HK-2 (cell line): ENCODE data around the gene HOTAIR.
A peak's percentile ranks its signal among the peaks of the same experiment; 100 is the strongest.

ENCODE experiments used
- DNase-seq: peaks from one replicate; pipeline ENCODE4 v3.0.0-alpha.2; 2018; ENCODE audit not compliant: unreplicated experiment

HOTAIR gene

DNA sequence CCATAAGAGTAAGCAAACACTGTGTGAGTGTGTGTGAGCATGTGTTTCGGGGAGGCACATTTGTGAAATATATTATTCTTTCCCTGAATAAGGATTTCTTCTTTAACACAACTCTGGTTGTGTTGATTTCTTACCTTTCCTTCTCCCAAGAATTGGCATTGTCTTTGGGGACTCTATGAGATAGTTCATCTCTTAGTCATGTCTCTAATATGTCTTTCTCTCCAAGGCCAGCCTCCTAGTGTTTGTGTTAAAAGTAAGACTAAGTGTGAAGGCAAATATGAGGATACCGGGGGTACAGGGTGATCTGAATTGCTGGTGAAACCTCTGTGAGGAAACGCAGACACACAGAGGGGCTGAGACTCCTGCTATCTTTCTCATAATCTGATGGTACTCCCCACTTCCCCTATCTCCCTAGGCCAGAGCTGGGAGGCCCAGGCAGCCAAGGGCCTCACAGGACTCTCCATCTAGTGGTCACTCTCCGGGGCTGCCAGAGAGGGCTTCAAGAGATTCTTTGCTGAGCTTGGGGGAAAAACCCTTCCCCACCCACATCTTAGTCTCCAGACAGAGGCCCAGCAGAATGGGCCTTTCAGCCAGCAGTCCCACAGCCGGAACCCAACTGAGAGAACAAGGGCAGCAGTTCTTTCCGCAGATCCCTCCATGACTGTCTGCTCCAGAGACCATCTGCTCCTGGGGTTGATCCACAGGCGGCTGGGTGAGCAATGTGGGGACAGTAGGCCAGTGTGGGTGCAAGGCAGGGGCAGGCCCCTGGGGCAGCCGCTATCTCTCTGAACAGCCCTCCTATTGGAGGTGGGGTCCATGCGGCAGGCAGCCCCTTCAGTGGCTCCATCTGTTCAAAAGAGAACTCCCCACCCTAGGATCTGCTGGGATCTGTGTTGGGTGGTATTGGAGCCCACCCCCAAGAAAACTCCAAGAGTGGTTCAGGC, 25.8 kb downstream of the HOTAIR start:
- no peak for DNase-seq

DNA sequence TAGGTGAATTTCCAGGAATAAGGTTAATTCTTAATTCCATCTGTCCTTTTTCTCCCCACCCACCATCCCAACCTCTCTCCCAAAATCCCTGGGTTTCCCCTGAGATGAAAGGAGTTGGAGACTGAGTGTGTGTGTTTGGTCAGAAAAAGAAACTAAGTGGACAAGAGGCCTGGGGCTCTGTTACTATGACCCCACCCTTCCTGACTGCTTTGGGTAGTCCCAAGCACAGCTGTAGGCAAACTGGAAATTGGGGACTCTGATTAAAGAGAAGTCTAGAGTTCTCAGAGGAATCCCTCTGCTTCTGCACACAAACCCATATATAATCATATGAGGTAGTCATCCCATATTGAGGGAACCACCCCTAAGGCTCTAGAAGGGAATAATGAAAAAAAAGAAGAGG, 27.0 kb downstream of the HOTAIR start:
- DNase-seq, result no peak

DNA sequence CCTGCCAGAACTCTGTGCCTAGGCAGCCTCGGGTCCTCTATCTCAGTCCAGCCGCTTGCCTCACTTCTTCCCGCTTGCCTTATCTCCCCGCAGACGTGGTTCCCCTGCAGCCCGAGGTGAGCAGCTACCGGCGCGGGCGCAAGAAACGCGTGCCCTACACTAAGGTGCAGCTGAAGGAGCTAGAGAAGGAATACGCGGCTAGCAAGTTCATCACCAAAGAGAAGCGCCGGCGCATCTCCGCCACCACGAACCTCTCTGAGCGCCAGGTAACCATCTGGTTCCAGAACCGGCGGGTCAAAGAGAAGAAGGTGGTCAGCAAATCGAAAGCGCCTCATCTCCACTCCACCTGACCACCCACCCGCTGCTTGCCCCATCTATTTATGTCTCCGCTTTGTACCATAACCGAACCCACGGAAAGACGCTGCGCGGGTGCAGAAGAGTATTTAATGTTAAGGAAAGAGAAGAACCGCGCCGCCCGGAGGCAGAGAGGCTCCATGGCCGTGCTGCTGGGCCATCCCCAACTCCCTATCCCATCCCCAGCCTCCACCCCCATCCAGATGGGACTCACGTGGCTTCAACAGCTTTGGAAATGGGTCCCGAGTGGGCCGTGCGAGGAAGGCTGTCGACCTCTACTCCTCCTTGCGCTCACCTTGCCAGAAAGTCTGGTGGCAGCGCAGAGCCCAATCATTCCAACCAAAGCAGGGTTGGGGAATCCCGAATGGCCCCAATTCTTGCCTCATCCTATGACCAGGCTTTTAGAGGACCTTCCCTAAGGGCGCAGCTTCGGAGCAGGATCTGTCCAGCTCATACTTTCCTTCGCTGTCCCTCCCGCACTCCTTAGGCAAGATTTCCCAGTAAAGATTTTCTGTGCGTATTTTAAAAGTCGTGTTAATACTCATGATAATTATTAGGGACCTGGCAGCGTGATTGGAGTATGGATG, 29.6 kb downstream of the HOTAIR start:
- no peak for DNase-seq

DNA sequence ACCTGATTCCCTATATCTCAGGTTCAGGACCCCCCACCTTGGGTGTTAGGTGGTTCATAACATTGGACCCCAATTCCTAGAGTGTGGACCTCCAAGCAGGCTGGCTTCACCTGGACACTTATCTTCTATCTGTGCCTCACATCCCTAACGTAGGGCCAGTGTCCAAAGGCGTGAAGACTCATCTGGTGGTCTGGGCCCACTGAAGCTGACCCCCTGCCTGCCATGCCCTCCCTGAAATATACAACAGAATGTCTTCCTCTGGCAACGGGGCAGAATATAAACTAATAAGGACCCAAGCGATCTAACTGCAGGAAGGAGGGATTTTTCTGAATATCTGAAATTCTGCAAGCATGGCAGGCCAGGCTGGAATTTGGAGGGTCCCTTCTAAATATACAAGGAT, 30.5 kb downstream of the HOTAIR start:
- DNase-seq, result no peak

DNA sequence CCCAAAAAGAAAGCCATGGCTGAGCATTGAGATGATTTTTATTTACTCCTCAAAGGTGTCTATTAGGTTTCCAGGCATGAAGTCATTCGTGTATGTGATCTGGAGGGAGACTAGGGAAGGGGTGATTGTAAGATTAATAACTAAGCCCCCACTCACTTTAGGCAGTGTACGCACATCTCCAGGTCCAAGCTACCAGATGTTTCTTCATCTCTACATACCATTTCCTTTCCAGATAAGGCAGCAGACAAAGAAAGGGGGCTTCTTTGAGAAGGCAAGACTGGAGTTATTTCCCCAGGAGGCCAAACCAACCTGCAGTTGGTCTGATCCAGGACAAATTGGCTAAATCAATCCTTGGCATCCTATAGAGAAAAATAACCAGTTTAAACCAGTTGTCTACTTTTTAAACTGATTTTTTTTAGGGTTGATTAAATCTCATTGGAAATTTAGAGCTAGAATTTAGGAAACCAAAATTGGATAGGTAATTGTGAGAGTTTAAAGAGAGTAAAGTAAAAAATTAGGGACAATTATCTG, 32.2 kb downstream of the HOTAIR start:
- no peak for DNase-seq

DNA sequence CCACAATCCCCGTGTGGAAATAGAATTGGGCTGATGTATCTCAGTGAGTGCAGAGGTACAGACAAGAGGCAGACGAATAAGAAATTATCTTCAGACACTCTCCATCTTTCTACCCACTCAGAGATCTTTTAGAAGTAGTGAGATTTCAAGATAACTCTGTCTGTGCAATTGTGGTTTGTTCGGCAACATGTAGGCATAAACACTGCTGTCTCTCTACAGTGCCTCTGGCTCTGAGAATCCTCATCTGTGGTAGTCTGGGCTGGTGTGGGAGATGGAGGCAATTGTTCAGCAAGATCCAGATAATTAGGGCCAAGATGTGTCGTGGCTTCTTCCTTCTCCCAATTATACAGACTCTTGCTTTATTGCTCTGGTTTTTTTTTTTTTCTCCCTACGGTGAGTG, 33.0 kb downstream of the HOTAIR start:
- no peak for DNase-seq

DNA sequence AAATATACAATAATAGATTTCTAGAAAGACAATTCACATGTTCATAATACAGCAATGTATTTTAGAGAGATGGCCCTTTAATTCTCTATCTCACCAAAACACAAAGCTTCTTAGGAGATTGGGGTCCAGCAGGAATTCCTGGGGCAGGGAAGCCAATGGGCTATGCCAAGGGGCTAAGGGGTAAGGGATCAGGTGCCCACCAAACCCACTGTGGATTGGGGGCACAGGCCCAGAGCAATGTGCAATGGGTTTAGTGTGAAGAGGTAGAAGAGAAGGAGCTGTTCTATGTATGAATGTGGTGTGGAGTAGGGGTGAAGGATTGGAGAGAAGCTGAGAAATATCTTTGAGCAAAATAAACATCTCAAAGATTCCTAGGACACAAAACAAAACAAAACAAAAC, 33.6 kb downstream of the HOTAIR start:
- no peak for DNase-seq

DNA sequence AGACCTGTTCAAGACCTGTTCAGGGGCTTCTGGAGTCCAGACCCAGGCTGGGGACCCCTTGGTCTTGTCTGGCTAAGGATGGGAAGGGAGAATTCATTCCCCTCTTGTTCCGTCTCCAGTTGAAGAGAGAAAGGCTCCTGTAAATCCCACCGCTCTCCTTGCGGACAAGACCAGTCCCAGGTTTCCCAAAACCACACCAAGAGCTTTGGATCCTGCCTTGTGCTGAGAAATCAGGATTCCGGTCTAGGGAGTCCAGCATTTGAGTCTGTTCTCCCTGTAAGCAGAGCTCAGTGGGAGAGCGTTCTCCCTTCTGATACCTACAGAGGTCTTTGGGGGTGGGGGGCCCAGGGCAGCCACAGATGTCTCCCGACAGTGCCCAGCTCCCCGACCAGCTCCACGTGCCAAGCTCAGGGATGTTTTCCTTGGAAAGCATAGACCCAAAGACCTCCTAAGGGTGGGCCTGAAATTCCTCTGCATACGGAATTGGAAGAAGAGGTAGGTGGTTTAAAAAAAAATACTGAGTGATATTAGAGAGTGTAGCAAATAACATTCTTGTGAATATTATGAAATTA, 34.2 kb downstream of the HOTAIR start:
- DNase-seq, result no peak

DNA sequence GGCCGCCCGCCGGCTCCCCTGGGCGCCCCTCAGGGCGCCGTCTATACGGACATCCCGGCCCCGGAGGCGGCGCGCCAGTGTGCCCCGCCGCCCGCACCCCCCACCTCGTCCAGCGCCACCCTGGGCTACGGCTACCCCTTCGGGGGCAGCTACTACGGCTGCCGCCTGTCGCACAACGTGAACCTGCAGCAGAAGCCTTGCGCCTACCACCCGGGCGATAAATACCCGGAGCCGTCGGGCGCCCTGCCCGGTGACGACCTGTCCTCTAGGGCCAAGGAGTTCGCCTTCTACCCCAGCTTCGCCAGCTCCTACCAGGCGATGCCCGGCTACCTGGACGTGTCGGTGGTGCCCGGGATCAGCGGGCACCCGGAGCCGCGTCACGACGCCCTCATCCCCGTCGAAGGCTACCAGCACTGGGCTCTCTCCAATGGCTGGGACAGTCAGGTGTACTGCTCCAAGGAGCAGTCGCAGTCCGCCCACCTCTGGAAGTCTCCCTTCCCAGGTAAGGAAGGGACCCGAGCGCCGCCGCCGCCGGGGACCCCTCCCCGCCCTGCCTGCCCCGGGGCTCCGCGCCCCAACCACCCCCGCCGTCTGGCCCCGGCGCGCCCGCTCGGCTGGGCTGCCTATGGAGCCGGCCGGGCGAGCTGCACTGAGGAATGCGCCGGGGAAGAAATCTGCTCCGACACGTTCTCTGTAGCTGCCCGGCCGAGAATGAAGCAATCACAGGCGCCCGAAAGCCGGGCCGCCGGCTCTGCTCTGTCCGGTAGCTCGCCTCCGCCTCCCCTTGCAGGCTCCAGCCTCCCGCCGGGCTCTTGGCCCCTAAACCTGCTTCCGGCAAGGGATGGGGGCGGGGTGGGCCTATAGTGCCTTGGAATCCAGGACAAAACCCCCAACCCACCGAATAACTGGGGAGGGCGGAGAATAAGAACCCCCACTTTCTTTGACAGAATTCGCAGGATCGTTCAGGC, 35.3 kb downstream of the HOTAIR start:
- no peak for DNase-seq

DNA sequence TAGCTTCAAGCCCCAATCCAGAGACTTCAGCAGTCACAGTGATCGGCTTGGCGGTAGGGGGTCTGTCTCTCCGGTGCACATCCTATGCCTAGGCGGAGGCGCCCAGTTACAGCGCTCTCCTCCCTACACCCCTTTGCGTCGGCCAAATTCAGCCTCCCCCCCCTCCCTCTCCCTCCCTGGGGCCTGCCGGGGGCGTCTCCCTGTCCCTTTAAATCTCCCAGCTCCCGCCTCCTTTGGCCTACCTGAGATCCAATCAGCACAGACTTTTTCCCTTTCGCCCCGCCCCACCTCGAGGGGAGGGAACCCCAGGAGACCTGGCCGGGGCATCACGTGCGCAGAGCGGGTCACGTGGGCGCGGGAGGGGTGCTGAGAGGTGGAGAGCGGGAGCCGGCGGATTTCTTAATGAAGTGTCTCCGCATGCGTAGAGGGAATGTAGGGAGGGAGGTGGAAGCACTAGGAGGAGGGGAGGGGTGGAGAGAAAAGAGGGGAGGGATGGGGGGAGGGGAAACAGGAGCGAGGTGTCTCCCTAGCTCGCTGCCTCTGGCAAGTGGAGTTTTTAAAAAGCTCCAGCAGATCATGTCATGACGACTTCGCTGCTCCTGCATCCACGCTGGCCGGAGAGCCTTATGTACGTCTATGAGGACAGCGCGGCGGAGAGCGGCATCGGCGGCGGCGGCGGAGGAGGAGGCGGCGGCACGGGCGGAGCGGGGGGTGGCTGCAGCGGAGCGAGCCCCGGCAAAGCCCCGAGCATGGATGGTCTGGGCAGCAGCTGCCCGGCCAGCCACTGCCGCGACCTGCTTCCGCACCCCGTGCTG, 36.2 kb downstream of the HOTAIR start, which contains the start of gene HOXC13:
Gene HOXC13 (plus strand): TSS at position 506 of the 815 bp plus-strand sequence. CDS start 76 bp downstream, at position 582.
- peak; percentile 91 for DNase-seq

DNA sequence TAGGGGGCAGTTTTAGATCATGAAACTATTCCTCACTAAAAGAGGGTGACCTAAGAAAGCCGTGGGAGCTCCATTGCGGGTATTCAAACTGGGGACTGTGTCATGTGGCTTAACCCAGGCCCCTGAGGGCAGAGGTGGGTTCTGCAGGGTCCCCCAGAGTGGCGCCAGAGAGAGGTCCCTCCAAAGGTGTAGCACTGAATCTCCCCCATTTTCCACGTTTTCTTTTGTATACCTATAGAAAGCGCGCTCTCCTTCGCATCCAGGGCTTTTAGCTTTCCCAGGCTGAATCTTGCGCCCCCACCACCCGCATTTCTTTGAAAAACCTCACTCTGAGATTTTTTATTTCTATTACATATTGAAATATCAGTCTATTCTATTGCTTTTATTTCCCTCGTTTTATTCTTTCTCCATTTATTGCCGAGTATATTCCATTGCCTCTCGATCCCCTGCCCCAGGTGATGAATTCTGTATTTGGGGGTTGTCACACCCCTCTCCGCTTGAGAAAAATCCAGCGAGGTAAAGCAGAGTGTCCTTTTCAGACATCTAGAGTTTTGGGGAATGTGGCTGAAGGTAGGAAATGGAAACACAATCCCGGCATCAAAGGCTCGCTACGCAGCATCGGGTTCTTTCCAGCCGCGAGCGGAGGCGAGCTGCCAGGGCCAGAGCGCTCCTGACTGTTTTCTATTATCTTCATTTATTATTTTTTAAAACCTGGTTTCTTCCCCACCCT, 37.0 kb downstream of the HOTAIR start:
- DNase-seq, result no peak

DNA sequence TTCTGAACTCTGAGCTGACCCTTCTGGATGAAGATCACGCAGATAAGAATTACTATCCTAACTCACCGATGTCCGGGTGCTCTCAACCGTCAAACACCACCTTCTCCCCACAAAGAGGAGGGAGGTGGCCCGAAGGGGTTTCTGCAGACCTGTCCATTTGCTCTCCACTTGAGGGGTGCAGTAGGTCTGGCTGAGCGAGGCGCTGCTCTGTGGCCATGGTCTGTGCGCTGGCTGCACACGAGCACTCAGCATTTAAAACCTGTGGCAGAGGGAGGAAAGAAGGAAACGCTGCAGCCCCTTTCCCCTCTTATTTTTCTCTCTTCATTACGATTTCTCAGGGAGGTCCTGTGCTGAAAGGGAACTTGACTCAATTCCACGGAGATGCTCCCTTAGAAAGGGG, 37.7 kb downstream of the HOTAIR start:
- no peak for DNase-seq

DNA sequence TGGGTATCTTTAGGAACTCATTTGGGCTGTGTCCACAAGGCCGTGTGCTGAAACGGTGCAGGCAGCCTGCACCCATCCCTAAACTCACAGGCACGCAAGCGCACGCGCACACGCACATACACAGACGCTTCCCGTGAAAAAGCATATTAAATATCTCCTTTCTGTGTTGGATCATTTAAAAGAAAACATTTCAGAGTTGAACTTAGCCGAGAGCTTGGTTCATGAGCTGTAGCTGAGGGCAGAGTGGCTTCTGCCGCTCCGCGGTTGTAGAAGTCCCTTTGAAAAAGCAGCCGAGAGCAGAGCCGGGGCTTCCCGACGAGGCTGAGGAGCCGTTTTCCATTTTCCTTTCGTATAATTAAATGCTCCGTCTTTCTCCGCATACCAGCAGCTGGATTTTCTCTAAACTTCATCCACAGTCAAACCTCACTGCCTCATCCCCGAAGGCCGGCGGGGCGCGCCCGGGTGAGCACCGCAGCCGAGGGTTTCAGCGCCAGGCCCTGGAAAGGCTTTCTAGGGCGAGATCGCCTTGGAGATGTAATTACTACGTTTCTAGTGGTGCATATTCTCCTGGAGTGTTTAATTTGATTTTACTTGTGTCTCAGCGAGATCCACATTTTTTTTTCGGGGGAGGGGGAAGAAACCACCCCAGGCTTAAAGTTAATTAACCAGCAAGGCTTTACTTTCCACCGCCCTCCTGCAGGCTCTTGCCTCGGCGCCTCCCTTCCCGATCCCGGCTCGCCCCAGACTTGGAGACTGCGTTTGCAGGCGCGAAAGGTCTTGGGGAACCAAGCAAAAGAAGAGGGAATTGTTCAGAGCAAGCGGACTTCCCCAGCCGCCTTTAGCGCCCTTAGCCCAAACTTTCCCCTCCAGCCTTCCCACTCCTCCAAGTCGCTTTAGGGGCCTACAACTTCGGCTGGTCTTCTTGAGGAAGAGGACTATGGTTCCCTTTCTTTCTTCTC, 39.1 kb downstream of the HOTAIR start:
- DNase-seq, result no peak

DNA sequence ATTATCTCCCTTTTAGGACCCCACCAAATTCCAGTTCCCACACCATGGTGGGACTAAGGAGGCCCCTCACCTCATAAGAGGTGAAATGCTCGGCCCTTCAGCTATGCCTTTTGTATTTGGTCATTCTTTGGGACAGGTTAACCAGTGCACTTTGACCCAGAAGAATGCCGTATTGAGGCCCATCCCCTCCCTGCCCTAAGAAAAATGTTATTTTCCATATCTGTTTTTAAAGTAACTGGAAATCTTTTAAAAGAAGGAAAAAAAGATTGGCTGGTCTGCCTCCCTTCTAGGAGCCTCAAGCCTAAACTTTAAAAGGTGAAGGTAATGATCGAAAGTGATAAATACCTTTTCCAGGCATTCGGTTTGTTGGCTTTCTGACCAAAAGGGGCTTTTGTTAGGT, 41.8 kb downstream of the HOTAIR start:
- no peak for DNase-seq

DNA sequence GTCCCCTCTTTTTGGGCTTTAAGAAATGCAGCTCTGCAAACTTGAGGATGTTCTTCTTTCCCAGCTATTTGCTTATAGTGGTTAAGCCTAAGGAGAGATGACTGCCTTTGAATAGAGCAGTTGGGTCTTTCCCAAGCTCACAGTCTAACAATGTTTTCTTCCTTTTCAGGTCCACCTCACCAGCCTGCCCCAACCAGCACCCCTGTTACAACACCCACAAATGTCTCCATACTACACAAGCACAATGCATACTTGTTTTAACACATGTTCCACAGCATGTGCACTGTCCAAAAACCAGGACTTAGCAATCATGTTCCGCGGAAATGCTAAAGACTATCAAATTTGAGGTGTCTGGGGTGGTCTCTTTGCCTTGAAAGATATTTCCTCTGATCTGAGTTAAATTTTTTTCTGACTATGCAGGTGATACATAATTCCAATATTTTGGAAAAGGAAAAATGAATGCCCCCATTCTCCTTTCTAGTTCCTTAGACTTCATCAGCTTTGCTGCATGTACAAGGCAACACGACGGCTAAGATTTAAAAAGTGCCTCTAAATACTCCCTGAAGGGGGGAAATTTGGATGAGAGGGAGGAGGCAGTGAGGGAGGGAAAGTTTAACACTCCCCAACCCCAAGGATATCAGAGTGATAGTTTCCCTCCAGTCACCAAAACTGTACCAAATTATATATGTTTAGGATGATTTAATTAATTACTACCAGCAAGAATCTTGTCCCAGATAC, 42.7 kb downstream of the HOTAIR start:
- no peak for DNase-seq

DNA sequence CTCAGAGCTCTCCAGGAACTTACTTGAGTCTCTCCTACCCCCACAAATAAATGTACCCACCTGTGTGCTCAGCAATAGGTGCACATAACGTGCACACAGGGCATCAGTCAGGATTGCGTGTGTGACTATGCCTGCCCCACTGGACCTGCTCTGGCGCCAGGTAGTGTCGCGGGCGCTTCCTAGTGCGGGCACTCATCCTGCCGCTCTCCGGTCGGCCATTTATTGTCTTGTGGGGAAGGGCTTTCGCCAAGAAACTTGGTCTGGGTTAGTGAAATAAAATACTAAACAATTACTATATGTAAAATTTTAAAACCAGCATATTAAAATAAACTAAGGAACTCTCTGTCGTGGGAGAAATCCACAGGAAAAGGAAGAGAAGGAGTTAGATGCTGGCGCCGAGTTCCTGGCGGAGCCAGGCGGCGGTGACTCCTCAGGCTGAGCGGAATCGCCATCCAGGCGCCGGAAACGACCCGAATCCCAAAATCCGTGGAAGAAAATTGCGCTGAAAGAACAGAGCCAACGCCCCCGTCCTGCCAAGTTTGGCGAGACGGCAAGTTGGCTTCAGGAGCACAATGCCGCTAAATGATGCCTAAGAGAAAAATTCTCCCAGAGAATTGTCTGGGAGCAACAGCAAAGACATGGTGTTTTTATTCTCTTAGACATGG, 44.0 kb downstream of the HOTAIR start:
- DNase-seq, result no peak

DNA sequence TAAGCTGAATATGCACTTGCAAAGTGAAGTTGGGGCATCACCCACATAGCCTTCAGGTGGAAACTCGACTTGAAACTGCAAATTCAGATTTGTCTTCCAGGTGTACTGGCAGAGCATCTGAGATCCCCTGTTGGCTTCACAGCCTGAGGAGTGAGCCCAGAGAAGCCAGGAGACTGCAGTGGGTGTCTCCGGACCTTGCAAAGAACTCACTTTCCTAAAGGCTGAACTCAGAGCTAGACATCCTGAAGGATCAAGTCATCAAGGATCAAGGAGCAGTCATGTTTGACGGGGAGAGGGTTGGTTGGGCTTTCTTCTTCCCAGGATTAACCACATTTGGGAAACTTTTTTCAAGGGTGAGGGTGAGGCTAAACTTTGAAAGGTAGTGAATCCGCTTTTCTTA, 45.2 kb downstream of the HOTAIR start:
- no peak for DNase-seq
